8988T (cell line): ENCODE results near the gene ZNF710.
"Not testable (repeated sequence)": the region's sequence is repeated elsewhere in the genome, so short reads cannot be mapped to it uniquely, and the experiment has no call there.

Experiments
- DNase-seq: peaks from one replicate; pipeline ENCODE4 v3.0.0; 2011

ZNF710 gene

GRCh38 chr15:90109163-90109751, 108.1 kb downstream of the ZNF710 start:
- DNase-seq: not testable (repeated sequence)

- no peak for DNase-seq
These were observed 112.0 kb downstream of the ZNF710 start for GRCh38 chr15:90113166-90113565.

GRCh38 chr15:90114451-90114901, 113.4 kb downstream of the ZNF710 start:
- no peak for DNase-seq

DNA sequence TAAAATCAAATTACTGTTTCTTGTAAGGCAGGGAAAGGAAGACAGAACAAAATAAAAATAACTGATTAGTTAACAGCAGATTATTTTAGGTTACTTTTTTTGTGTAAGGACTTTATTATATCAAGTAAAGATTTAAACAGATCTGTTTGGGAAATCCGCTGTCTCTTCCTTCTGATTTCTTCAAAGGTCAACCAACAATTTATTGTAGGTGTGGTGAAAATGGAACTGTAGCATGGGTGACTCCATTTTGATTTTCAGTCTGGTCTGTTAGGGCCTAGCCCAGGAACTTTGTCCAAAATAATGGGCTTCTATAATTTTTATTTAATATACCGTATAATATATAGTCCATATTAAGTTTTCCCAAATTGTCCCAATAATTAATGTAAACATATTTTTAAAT, 114.7 kb downstream of the ZNF710 start:
- no peak for DNase-seq

GRCh38 chr15:90119367-90119766, 118.2 kb downstream of the ZNF710 start:
- DNase-seq: no peak

- DNase-seq: no peak
These were observed 120.0 kb downstream of the ZNF710 start for GRCh38 chr15:90121086-90121485.

DNA sequence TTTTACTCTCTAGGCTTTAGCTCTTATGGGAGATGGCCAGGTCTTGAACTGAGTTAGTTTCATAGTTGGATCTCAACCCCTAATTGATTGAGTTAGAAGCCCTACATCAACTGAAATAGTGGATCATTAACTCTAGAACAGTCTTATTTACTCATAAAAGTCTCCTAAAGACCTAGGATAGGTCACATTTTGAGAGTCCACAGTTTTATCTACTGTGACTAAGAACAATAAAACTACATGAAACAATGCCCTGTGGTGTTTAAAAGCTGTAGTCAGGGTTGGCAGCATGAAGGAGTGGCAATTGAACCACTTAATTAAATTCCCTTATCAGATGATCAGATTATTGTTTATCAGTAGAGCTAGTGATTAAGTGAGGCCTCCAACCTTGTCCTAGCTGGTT, 123.4 kb downstream of the ZNF710 start:
- no peak for DNase-seq

- no peak for DNase-seq
These were observed 124.9 kb downstream of the ZNF710 start for GRCh38 chr15:90126022-90126421.

DNA sequence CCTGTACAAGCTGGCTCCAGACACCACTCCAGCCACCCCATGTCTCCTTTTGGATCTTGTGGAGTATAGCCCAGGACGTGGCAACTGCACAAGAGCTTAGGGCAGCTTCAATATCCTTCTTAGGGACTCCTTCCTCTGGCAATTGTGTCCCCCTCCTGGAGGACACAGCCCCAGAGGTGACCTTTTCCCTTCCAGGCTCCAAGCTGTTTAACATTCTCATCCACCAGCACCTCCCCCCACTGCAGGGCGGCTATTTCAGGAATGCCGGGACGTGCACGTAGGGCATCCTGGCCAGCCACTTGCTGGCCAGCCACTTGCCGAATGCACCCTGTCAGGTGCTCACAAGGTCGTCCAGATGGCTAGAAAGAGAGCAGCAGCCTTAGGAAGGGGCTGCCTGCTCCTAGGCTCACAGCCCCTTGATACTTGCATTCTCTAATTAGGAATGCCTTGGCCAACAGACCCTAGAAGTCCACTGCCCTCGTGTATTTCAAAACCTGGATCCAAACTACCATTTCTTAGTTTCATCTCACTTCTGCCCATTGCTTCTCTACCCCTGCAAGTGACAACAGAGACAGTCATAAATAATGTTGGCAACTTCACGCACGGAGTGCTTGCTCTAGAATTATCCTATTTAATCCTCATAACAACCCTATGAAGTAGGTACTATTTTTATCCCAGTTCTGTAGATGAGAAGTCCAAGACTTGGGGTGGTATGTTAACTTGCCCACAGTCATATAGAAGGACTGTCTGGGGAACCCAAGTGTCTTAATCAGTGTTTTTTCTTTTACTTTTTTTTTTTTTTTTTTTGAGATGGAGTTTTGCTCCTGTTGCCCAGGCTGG, 125.7 kb downstream of the ZNF710 start:
- DNase-seq: no peak

DNA sequence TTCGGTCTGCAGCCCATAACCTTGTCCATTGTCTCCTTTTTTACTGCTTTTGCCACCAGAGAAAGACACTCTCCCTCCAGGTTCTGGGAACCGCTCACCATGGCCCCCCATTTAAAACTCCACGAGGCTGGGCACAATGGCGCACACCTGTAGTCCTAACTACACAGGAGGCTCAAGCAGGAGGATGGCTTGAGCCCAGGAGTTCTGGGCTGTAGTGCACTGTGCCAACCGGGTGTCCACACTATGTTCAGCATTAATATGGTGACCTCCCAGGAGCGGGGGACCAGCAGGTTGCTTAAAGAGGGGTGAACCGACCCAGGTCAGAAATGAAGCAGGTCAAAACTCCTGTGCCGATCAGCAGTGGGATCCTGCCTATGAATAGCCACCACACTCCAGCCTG, 129.2 kb downstream of the ZNF710 start:
- no peak for DNase-seq
